ENCODE data around the gene GPR18.

Gene GPR18

DNA sequence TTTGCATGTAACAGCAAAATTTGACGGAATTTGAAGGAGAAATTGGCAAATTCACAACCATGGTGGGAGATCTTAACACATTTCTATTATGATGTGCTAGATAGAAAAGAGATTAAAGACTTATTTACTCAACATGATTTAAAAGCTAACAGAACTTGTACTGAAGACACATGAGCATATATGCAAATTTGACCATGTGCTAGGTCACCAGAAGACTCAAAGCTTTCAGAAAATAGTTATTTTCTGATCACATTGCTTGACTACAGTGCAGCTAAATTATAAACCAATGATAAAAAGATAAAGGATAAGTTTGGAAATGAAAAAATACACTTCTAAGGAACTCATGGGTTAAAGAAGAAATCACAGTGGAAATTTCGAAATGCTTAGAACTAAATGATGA is 39.9 kb upstream of the GPR18 start:
- no peak overlapping the region for H2BK5ac ChIP-seq (ENCODE audit: low read depth, low read length, poor library complexity)
- H3K27me3 ChIP-seq (ENCODE audit: insufficient read depth, low read length): no peaks in the 10 kb centered on the region
- no peak overlapping the region for H3K18ac ChIP-seq (ENCODE audit: low read length)
- no peak overlapping the region for H2BK12ac ChIP-seq (ENCODE audit: low read length)
- no peak overlapping the region for H4K91ac ChIP-seq (ENCODE audit: low read depth, low read length)
- no peak overlapping the region for H3K4ac ChIP-seq (ENCODE audit: low read depth, low read length)
- DNase-seq: no peak
- H3K9ac ChIP-seq (ENCODE audit: low read length): no peak overlapping the region
- no peak overlapping the region for H3K27ac ChIP-seq (ENCODE audit: low read depth, low read length)
- no peaks in the 10 kb centered on the region for H3K9me3 ChIP-seq (ENCODE audit: insufficient read depth, low read depth, low read length)
- H2AFZ ChIP-seq (ENCODE audit: insufficient read depth, low read length, poor library complexity): no peak overlapping the region
- no peaks in the 10 kb centered on the region for H3K36me3 ChIP-seq (ENCODE audit: control insufficient read depth in 1 of 2, insufficient read depth in 2 of 2, low read length in 2 of 2)
- H4K8ac ChIP-seq (ENCODE audit: low read depth, low read length): no peak overlapping the region
- no peak overlapping the region for H4K12ac ChIP-seq (ENCODE audit: low read depth, low read length)
- H3K23ac ChIP-seq (ENCODE audit: low read length): no peak overlapping the region
- H3K4me2 ChIP-seq (ENCODE audit: low read length): no peak overlapping the region
- H2AK5ac ChIP-seq (ENCODE audit: low read length): no peak overlapping the region
- no peaks in the 10 kb centered on the region for H3K79me2 ChIP-seq (ENCODE audit: control insufficient read depth, insufficient read depth, low read length, poor library complexity)
- WGBS (ENCODE audit: extremely low coverage, insufficient coverage, insufficient read length): no CpG with 5 or more reads among the region's 2 CpGs
- H3K14ac ChIP-seq (ENCODE audit: low read length): no peak overlapping the region
- no peak overlapping the region for H3K4me3 ChIP-seq (ENCODE audit: low read depth, low read length)
- H3K4me1 ChIP-seq (ENCODE audit: control insufficient read depth in 1 of 2, insufficient read depth in 2 of 2, low read length in 2 of 2): peaks cover 5 to 7% of the 10 kb centered on the region in 2 experiments
- H3K79me1 ChIP-seq (ENCODE audit: low read length): no peaks in the 10 kb centered on the region
- no peak overlapping the region for H2BK120ac ChIP-seq (ENCODE audit: insufficient read depth, low read length, poor library complexity)

DNA sequence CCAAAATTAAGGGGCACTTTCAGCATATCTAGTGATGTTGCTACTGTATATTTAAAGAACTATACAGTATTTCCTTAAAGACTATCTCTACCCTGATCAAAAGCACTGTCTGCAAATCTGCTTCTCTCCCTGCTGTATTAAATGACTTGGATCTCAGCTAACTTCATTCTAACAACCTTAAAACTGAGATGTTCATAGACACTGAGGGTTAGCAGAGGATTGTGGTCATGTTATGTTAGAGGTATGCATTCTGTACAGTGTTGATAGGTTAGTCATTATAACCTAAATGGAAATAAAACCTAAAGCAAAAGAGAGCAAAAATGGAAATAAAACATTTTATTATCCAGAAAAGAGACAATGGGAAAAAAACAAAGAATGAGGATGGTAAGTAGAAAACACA is 39.2 kb upstream of the GPR18 start:
- Histone ChIP-seq H4K91ac (ENCODE audit: low read depth, low read length) (no peak overlapping the region), H4K8ac (ENCODE audit: low read depth, low read length) (no peak overlapping the region), H3K27ac (ENCODE audit: low read depth, low read length) (no peak overlapping the region), H3K23ac (ENCODE audit: low read length) (no peak overlapping the region), H3K9me3 (ENCODE audit: insufficient read depth, low read depth, low read length) (no peaks in the 10 kb centered on the region), H3K27me3 (ENCODE audit: insufficient read depth, low read length) (no peaks in the 10 kb centered on the region), H2AK5ac (ENCODE audit: low read length) (no peak overlapping the region), H2BK120ac (ENCODE audit: insufficient read depth, low read length, poor library complexity) (no peak overlapping the region), H4K12ac (ENCODE audit: low read depth, low read length) (no peak overlapping the region), H3K9ac (ENCODE audit: low read length) (no peak overlapping the region), H3K4ac (ENCODE audit: low read depth, low read length) (no peak overlapping the region), H2BK5ac (ENCODE audit: low read depth, low read length, poor library complexity) (no peak overlapping the region), H3K4me1 (ENCODE audit: control insufficient read depth in 1 of 2, insufficient read depth in 2 of 2, low read length in 2 of 2) (peaks cover 5 to 7% of the 10 kb centered on the region in 2 experiments), H3K18ac (ENCODE audit: low read length) (no peak overlapping the region), H3K4me2 (ENCODE audit: low read length) (no peak overlapping the region), H3K4me3 (ENCODE audit: low read depth, low read length) (no peak overlapping the region), H2BK12ac (ENCODE audit: low read length) (no peak overlapping the region), H3K79me2 (ENCODE audit: control insufficient read depth, insufficient read depth, low read length, poor library complexity) (no peaks in the 10 kb centered on the region), H3K36me3 (ENCODE audit: control insufficient read depth in 1 of 2, insufficient read depth in 2 of 2, low read length in 2 of 2) (no peaks in the 10 kb centered on the region), H3K14ac (ENCODE audit: low read length) (no peak overlapping the region), H3K79me1 (ENCODE audit: low read length) (no peaks in the 10 kb centered on the region), H2AFZ (ENCODE audit: insufficient read depth, low read length, poor library complexity) (no peak overlapping the region)
- no peak for DNase-seq

DNA sequence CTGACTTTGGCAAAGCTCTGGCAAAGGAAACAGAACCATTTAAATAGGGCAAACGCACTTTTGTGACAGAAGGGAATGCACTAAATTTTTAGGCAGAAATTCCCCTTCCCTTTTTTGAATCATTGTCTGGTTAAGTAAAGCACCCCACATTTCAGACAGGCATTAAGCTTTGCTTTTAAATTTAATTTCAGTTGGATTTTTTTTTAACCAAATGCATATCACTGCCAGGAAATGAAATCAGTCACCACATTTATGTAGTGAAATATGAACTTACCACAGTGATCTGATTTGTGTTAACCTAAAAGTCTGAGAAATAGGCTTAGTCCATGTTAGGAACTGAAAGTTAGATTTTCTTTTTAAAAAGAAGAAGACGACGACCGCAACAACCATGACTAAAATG is 38.2 kb upstream of the GPR18 start:
- Histone ChIP-seq H3K36me3 (ENCODE audit: control insufficient read depth in 1 of 2, insufficient read depth in 2 of 2, low read length in 2 of 2) (no peaks in the 10 kb centered on the region), H4K91ac (ENCODE audit: low read depth, low read length) (no peak overlapping the region), H2BK12ac (ENCODE audit: low read length) (no peak overlapping the region), H3K14ac (ENCODE audit: low read length) (no peak overlapping the region), H4K12ac (ENCODE audit: low read depth, low read length) (no peak overlapping the region), H3K4me1 (ENCODE audit: control insufficient read depth in 1 of 2, insufficient read depth in 2 of 2, low read length in 2 of 2) (peaks cover 5 to 7% of the 10 kb centered on the region in 2 experiments), H2BK5ac (ENCODE audit: low read depth, low read length, poor library complexity) (no peak overlapping the region), H2AFZ (ENCODE audit: insufficient read depth, low read length, poor library complexity) (no peak overlapping the region), H3K9me3 (ENCODE audit: insufficient read depth, low read depth, low read length) (no peaks in the 10 kb centered on the region), H2BK120ac (ENCODE audit: insufficient read depth, low read length, poor library complexity) (no peak overlapping the region), H3K27ac (ENCODE audit: low read depth, low read length) (no peak overlapping the region), H3K23ac (ENCODE audit: low read length) (no peak overlapping the region), H3K4me2 (ENCODE audit: low read length) (no peak overlapping the region), H3K79me1 (ENCODE audit: low read length) (no peaks in the 10 kb centered on the region), H3K27me3 (ENCODE audit: insufficient read depth, low read length) (no peaks in the 10 kb centered on the region), H2AK5ac (ENCODE audit: low read length) (no peak overlapping the region), H3K18ac (ENCODE audit: low read length) (no peak overlapping the region), H3K79me2 (ENCODE audit: control insufficient read depth, insufficient read depth, low read length, poor library complexity) (no peaks in the 10 kb centered on the region), H3K4me3 (ENCODE audit: low read depth, low read length) (no peak overlapping the region), H4K8ac (ENCODE audit: low read depth, low read length) (no peak overlapping the region), H3K9ac (ENCODE audit: low read length) (no peak overlapping the region), H3K4ac (ENCODE audit: low read depth, low read length) (no peak overlapping the region)
- WGBS (ENCODE audit: extremely low coverage, insufficient coverage, insufficient read length): no CpG with 5 or more reads among the region's 4 CpGs
- DNase-seq: no peak

DNA sequence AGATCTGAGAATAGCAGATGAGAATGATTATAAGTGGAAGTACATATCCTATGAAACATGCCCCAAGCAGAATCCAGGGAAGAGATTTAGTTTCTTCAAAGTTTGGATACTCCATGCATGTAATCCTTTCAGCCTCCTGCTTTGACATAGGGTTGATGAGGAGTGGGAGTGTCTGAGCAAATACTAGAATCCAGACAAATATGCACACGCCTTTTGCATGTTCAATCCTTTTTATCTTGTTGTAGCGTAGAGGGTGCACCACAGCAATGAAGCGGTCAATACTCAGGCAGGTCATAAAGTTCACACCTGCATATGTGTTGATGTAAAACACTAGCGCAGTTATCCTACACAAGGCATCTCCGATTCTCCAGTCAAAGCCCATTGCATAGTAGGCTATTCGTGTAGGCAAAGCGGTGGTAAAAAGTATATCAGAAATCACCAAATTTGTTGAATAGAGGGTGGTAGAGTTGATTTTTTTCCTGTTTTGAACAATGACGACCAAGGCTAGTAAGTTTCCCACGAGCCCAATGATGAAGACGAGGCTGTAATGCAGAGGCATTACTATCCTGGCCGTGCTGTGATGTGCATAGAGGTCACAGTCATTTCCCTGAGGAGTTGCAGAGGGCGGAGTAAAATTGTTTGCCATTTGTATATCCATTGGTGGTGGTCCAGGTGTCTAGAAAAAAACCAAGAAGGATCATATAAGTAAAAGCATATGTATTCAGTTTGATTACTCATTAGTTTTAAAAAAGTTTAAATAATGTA is 37.5 kb upstream of the GPR18 start:
- H4K91ac ChIP-seq (ENCODE audit: low read depth, low read length): no peak overlapping the region
- DNase-seq: no peak
- no peak overlapping the region for H2BK5ac ChIP-seq (ENCODE audit: low read depth, low read length, poor library complexity)
- H2AFZ ChIP-seq (ENCODE audit: insufficient read depth, low read length, poor library complexity): no peak overlapping the region
- no CpG with 5 or more reads among the region's 12 CpGs for WGBS (ENCODE audit: extremely low coverage, insufficient coverage, insufficient read length)
- no peak overlapping the region for H3K9ac ChIP-seq (ENCODE audit: low read length)
- no peak overlapping the region for H3K27ac ChIP-seq (ENCODE audit: low read depth, low read length)
- H3K4ac ChIP-seq (ENCODE audit: low read depth, low read length): no peak overlapping the region
- H2AK5ac ChIP-seq (ENCODE audit: low read length): no peak overlapping the region
- H2BK120ac ChIP-seq (ENCODE audit: insufficient read depth, low read length, poor library complexity): no peak overlapping the region
- H3K4me1 ChIP-seq (ENCODE audit: control insufficient read depth in 1 of 2, insufficient read depth in 2 of 2, low read length in 2 of 2): peaks cover 4 to 5% of the 10 kb centered on the region in 2 experiments
- no peak overlapping the region for H2BK12ac ChIP-seq (ENCODE audit: low read length)
- no peak overlapping the region for H3K14ac ChIP-seq (ENCODE audit: low read length)
- H3K79me2 ChIP-seq (ENCODE audit: control insufficient read depth, insufficient read depth, low read length, poor library complexity): no peaks in the 10 kb centered on the region
- no peak overlapping the region for H3K23ac ChIP-seq (ENCODE audit: low read length)
- no peaks in the 10 kb centered on the region for H3K79me1 ChIP-seq (ENCODE audit: low read length)
- no peak overlapping the region for H3K18ac ChIP-seq (ENCODE audit: low read length)
- H3K4me2 ChIP-seq (ENCODE audit: low read length): no peak overlapping the region
- H3K36me3 ChIP-seq (ENCODE audit: control insufficient read depth in 1 of 2, insufficient read depth in 2 of 2, low read length in 2 of 2): no peaks in the 10 kb centered on the region
- H4K12ac ChIP-seq (ENCODE audit: low read depth, low read length): no peak overlapping the region
- H4K8ac ChIP-seq (ENCODE audit: low read depth, low read length): no peak overlapping the region
- H3K4me3 ChIP-seq (ENCODE audit: low read depth, low read length): no peak overlapping the region
- no peaks in the 10 kb centered on the region for H3K27me3 ChIP-seq (ENCODE audit: insufficient read depth, low read length)
- H3K9me3 ChIP-seq (ENCODE audit: insufficient read depth, low read depth, low read length): no peaks in the 10 kb centered on the region
